ENCODE measurements around the gene ZNF862. TPM values are rescaled to one million over a fixed set of nuclear protein-coding genes. Genes with fewer than 3 reads are reported as not detected.

Gene ZNF862
- 8.1 TPM for total RNA-seq (2013)
- polyA plus RNA-seq (10 to 100 TPM in 1 of 3 donors, 1 to 10 TPM in 2; 1.3 to 18.4 (median 2.7) TPM), polyA minus RNA-seq (5.0 and 5.3 TPM in 2 replicates), total RNA-seq (1.4 to 12.0 (median 7.4) reads per million in 11 experiments)

DNA sequence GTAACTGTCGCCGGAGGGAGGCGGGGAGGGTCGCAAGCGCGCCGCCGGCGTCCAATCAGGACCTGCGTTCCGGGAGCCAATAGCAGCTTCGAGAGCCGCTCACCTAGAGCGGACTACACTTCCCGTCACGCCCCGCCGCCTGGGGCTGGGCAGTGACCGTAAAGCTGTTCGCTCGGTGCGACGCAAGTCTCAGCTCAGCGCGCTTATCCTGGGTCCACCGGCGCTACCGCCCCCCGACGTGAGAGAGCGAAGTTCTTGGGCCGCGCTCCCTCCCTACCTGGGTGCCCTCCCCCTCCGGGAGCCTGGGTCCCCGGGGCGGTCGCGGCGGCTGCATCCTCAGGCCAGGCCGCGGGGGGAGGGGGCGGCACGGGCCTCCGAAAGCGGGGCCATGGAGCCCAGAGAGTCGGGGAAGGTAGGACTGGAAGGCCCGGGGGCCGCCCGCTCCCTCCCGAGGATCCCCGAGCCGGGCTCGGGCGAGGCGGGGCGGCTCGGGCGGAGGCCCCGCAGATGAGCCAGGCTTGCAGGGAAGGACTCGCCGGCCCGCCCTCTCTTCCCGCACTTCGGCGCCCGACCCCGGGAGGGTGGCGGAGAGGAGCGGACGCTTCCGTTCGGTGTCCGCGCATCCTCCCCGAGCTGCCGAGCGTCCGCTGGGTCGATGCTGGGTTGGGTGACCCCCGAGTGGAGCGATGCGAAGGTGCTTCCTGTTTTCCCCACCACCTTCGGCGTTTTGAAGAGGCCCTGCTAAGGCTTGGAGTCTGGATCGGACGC, at the start of gene ZNF862:
Gene ZNF862, plus strand, starts transcription at position 152 of the 768 bp plus-strand sequence. Its CDS starts 237 bp downstream, at position 389.
- peaks cover 11 to 16% of the 10 kb centered on the region in 2 donors for H3K4me1 ChIP-seq (ENCODE audit: control insufficient read depth in 1 of 2, insufficient read depth in 2 of 2, low read length in 2 of 2)
- peaks cover 11% of the 10 kb centered on the region for H3K79me2 ChIP-seq (ENCODE audit: insufficient read depth, low read length)
- H3K27ac ChIP-seq (ENCODE audit: low read depth in 1 of 2, low read length in 2 of 2), result peak within 1 kb of the TSS in 1 of 2 donors; percentile 75
- no peaks in the 10 kb centered on the region for H3K9me3 ChIP-seq (replicated peaks in 1 of 2; ENCODE audit: control insufficient read depth in 1 of 2, insufficient read depth in 1 of 2, low read length in 2 of 2)
- peaks cover 8% of the 10 kb centered on the region for H4K20me1 ChIP-seq (ENCODE audit: insufficient read depth, low read length)
- H3K9ac ChIP-seq (ENCODE audit: insufficient read depth, low read length, poor library complexity, severe bottlenecking), result peak within 1 kb of the TSS; percentile 77
- H3K4me2 ChIP-seq (replicated peaks; ENCODE audit: extremely low read depth, low read length, poor library complexity, severe bottlenecking), result peak within 1 kb of the TSS; percentile 86
- no peaks in the 10 kb centered on the region for H3K36me3 Mint-ChIP-seq
- WGBS (ENCODE audit: insufficient coverage), result under 1% methylated on average over 82 of the region's 86 CpGs
- H2AFZ ChIP-seq (ENCODE audit: insufficient read depth, low read depth, low read length, poor library complexity, severe bottlenecking), result peak within 1 kb of the TSS; percentile 93
- H3K4me3 ChIP-seq (replicated peaks in 1 of 3; ENCODE audit: low read depth in 2 of 3, low read length in 3 of 3), result peak within 1 kb of the TSS; percentile 53 to 94 (median 82)
- no peaks in the 10 kb centered on the region for H3K9me3 Mint-ChIP-seq
- H3K27ac Mint-ChIP-seq, result peak within 1 kb of the TSS in 4 of 7 donors; percentile 36 to 83 (median 56)
- H3K36me3 ChIP-seq (replicated peaks in 1 of 2; ENCODE audit: control insufficient read depth in 1 of 2, insufficient read depth in 2 of 2, low read length in 2 of 2), result no peaks in the 10 kb centered on the region
- no peaks in the 10 kb centered on the region for H3K27me3 ChIP-seq (ENCODE audit: control insufficient read depth in 2 of 2, insufficient read depth in 2 of 2, low read length in 2 of 2)
- H3K4me1 Mint-ChIP-seq, result peaks cover 18% of the 10 kb centered on the region
- peak within 1 kb of the TSS; percentile 86 to 88 for H3K4me3 Mint-ChIP-seq
- TF ChIP-seq, protein P1, sequence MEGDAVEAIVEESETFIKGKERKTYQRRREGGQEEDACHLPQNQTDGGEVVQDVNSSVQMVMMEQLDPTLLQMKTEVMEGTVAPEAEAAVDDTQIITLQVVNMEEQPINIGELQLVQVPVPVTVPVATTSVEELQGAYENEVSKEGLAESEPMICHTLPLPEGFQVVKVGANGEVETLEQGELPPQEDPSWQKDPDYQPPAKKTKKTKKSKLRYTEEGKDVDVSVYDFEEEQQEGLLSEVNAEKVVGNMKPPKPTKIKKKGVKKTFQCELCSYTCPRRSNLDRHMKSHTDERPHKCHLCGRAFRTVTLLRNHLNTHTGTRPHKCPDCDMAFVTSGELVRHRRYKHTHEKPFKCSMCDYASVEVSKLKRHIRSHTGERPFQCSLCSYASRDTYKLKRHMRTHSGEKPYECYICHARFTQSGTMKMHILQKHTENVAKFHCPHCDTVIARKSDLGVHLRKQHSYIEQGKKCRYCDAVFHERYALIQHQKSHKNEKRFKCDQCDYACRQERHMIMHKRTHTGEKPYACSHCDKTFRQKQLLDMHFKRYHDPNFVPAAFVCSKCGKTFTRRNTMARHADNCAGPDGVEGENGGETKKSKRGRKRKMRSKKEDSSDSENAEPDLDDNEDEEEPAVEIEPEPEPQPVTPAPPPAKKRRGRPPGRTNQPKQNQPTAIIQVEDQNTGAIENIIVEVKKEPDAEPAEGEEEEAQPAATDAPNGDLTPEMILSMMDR (IDR thresholded peaks at IDR 0.05), result no peak
- peak; percentile 94 to 96 (median 95) for DNase-seq
- intact Hi-C loops (cut with micrococcal nuclease), result loop anchor here in 1 of 2 donors (5.0 kb wide), 3 partner anchors 34 to 121 kb away; partner anchors contain the start of genes ATP6V0E2 and ZNF467
- peaks cover 0 to 4% (median 0%) of the 10 kb centered on the region in 3 donors for H3K27me3 Mint-ChIP-seq (ENCODE audit: low read depth in 3 of 3)

DNA sequence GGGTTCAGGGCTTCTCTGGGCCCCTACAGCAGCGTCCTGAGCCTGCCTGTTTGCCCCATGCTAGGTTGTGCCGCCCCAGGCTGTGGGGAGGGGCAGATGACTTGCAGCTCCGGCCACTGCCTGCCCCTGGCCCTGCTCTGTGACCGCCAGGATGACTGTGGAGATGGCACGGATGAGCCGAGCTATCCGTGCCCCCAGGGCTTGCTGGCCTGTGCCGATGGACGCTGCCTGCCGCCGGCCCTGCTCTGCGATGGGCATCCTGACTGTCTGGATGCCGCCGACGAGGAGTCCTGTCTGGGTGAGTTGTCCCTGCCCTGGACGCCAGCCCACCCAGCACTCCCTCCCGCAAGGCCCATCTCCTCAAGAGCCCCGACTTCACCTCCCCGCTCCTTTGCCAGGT, 49.1 kb upstream of the ZNF862 start:
- 97% methylated on average over 12 of the region's 19 CpGs for whole genome bisulfite sequencing (ENCODE audit: insufficient coverage)
- Histone ChIP-seq H3K27me3 (ENCODE audit: control insufficient read depth in 2 of 2, insufficient read depth in 2 of 2, low read length in 2 of 2) (peaks cover 3 to 39% of the 10 kb centered on the region in 2 donors), H3K79me2 (ENCODE audit: insufficient read depth, low read length) (no peaks in the 10 kb centered on the region), H3K36me3 (replicated peaks in 1 of 2; ENCODE audit: control insufficient read depth in 1 of 2, insufficient read depth in 2 of 2, low read length in 2 of 2) (no peaks in the 10 kb centered on the region), H3K9ac (ENCODE audit: insufficient read depth, low read length, poor library complexity, severe bottlenecking) (no peak overlapping the region), H3K9me3 (replicated peaks in 1 of 2; ENCODE audit: control insufficient read depth in 1 of 2, insufficient read depth in 1 of 2, low read length in 2 of 2) (no peaks in the 10 kb centered on the region), H2AFZ (ENCODE audit: insufficient read depth, low read depth, low read length, poor library complexity, severe bottlenecking) (no peak overlapping the region), H3K4me1 (ENCODE audit: control insufficient read depth in 1 of 2, insufficient read depth in 2 of 2, low read length in 2 of 2) (peaks cover 12 to 19% of the 10 kb centered on the region in 2 donors), H4K20me1 (ENCODE audit: insufficient read depth, low read length) (no peaks in the 10 kb centered on the region), H3K4me3 (replicated peaks in 1 of 3; ENCODE audit: low read depth in 2 of 3, low read length in 3 of 3) (no peak overlapping the region), H3K27ac (ENCODE audit: low read depth in 1 of 2, low read length in 2 of 2) (no peak overlapping the region), H3K4me2 (replicated peaks; ENCODE audit: extremely low read depth, low read length, poor library complexity, severe bottlenecking) (no peak overlapping the region)
- Mint-ChIP-seq H3K9me3 (peaks cover 0 to 2% (median 0%) of the 10 kb centered on the region in 7 donors), H3K27me3 (ENCODE audit: low read depth in 3 of 3) (peaks cover 28 to 52% (median 45%) of the 10 kb centered on the region in 3 donors), H3K4me1 (peaks cover 8% of the 10 kb centered on the region), H3K36me3 (no peaks in the 10 kb centered on the region), H3K27ac (no peak overlapping the region), H3K4me3 (peak overlapping the region in 1 of 2 donors; percentile 60)
- TF ChIP-seq, protein P1 (IDR thresholded peaks at IDR 0.05), result no peak
- intact Hi-C loops (cut with micrococcal nuclease), result no loop called here
- DNase-seq, result no peak

All from CD14-positive monocyte (primary cell).